ENCODE results near the gene TMA7B.

GRCh38 chr22:39959640-39960447 is at the start of gene TMA7B:
- TF ChIP-seq CTCF (IDR thresholded peaks at IDR 0.05): no peak
- no peak for TF ChIP-seq POLR2AphosphoS5 (IDR thresholded peaks at IDR 0.05)
- no peak for TF ChIP-seq POLR2A (IDR thresholded peaks at IDR 0.05)
- TF ChIP-seq EP300 (IDR thresholded peaks at IDR 0.05): no peak
